ENCODE results near the gene PCED1B. TPM values are rescaled to one million over a fixed set of nuclear protein-coding genes. Genes with fewer than 3 reads are reported as not detected.

The PCED1B gene
- total RNA-seq, 2 experiments from 2014 or later, result 117 to 119 TPM

DNA sequence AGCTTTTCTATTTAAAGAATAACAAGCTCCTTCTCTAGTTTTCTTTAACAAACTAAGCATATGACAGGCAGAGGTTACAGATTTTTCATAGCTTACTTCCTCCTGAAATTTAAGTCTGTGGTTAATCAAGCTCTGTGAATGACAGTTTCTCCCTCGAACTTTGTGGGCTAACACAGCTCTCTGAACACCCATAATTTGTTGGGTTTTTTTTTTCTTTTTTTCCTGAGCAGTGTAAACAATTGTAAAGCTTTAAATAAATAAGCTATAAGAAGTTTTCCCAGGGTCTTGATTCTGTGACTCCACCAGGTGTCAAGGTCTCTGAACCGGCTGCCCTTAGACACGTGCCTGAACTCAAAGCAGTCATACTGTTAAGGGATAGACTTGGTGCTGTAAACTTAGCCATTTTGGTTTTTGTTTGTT lies 128.4 kb downstream of the PCED1B start:
- POLR2A ChIA-PET, result interaction anchor here (0.8 to 14.5 kb wide), 14 partner anchors 9 to 190 kb away, joined by 3 to 170 read pairs (median 4); partner anchors contain the start of genes AMIGO2 and PCED1B
- H3K36me3 Mint-ChIP-seq (ENCODE audit: low read depth), result peaks cover 88% of the 10 kb centered on the region

DNA sequence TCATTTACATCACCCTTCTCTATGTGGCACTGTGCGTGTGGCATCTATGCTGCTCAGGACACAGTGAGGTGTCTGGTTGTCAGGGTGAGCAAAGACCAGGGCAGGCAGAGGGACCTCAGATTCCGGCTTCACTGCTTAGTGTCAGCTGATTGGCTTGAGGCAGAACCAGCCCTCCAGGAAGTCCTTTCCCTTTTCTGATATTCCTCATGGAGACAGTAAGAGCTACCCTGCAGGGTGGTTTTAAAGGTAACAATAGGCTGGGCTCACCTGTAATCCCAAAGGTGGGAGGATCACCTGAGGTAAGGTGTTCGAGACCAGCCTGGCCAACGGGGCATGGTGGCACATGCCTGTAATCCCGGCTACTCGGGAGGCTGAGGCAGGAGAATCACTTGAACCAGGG lies 129.6 kb downstream of the PCED1B start:
- H3K36me3 Mint-ChIP-seq (ENCODE audit: low read depth), result peaks cover 92% of the 10 kb centered on the region
- peaks cover 6% of the 10 kb centered on the region for H3K9me3 Mint-ChIP-seq
- CTCF ChIA-PET, result interaction anchor here (1.3 to 2.0 kb wide), 2 partner anchors 176 to 189 kb away, joined by 3 to 9 read pairs; no protein-coding TSS in a partner anchor
- TF ChIP-seq, protein P1, sequence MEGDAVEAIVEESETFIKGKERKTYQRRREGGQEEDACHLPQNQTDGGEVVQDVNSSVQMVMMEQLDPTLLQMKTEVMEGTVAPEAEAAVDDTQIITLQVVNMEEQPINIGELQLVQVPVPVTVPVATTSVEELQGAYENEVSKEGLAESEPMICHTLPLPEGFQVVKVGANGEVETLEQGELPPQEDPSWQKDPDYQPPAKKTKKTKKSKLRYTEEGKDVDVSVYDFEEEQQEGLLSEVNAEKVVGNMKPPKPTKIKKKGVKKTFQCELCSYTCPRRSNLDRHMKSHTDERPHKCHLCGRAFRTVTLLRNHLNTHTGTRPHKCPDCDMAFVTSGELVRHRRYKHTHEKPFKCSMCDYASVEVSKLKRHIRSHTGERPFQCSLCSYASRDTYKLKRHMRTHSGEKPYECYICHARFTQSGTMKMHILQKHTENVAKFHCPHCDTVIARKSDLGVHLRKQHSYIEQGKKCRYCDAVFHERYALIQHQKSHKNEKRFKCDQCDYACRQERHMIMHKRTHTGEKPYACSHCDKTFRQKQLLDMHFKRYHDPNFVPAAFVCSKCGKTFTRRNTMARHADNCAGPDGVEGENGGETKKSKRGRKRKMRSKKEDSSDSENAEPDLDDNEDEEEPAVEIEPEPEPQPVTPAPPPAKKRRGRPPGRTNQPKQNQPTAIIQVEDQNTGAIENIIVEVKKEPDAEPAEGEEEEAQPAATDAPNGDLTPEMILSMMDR (IDR thresholded peaks at IDR 0.05), result no peak
- peak overlapping the region; percentile 96 for H3K27ac Mint-ChIP-seq
- H3K27me3 Mint-ChIP-seq, result no peaks in the 10 kb centered on the region
- peak overlapping the region; percentile 79 for H3K4me3 Mint-ChIP-seq
- peaks cover 58% of the 10 kb centered on the region for H3K4me1 Mint-ChIP-seq (ENCODE audit: low read depth)
- POLR2A ChIA-PET, result interaction anchor here (2.3 to 14.5 kb wide), 4 partner anchors 8 to 127 kb away, joined by 8 to 170 read pairs (median 81); partner anchors contain the start of genes AMIGO2 and PCED1B
- ATAC-seq (no peak), DNase-seq (no peak)
- intact Hi-C loops (cut with micrococcal nuclease), result loop anchor here (5.0 kb wide), 2 partner anchors 127 to 177 kb away; no protein-coding TSS in a partner anchor

More for the DNA sequence above, 128.4 kb downstream of the PCED1B start:
- Mint-ChIP-seq H3K9me3 (peaks cover 6% of the 10 kb centered on the region), H3K4me1 (ENCODE audit: low read depth) (peaks cover 67% of the 10 kb centered on the region), H3K27me3 (no peaks in the 10 kb centered on the region), H3K4me3 (peak overlapping the region; percentile 79), H3K27ac (peak overlapping the region; percentile 96)
- intact Hi-C loops (cut with micrococcal nuclease), result loop anchor here (5.0 kb wide), 2 partner anchors 126 to 176 kb away; no protein-coding TSS in a partner anchor
- CTCF ChIA-PET, result interaction anchor here (0.8 to 2.9 kb wide), 13 partner anchors 8 to 190 kb away, joined by 3 to 20 read pairs (median 6); partner anchors contain the start of genes AMIGO2 and PCED1B
- peak; percentile 8 for ATAC-seq
- no peak for DNase-seq
- TF ChIP-seq, protein P1 (IDR thresholded peaks at IDR 0.05), result no peak

GRCh38 chr12:47210776-47211175 lies 131.4 kb downstream of the PCED1B start:
- POLR2A ChIA-PET, result interaction anchor here (1.0 to 14.5 kb wide), 13 partner anchors 6 to 187 kb away, joined by 3 to 170 read pairs (median 7); partner anchors contain the start of genes AMIGO2 and PCED1B
- CTCF ChIA-PET, result interaction anchor here (0.9 to 2.0 kb wide), 6 partner anchors 9 to 187 kb away, joined by 3 to 9 read pairs (median 5); no protein-coding TSS in a partner anchor
- Mint-ChIP-seq H3K27me3 (no peaks in the 10 kb centered on the region), H3K27ac (peak overlapping the region; percentile 96), H3K36me3 (ENCODE audit: low read depth) (peaks cover 91% of the 10 kb centered on the region), H3K4me3 (peak overlapping the region; percentile 79), H3K4me1 (ENCODE audit: low read depth) (peaks cover 42% of the 10 kb centered on the region), H3K9me3 (no peaks in the 10 kb centered on the region)
- intact Hi-C loops (cut with micrococcal nuclease), result loop anchor here (10.0 kb wide), 1 partner anchor 604 kb away; the partner anchor contains the start of gene HDAC7
- DNase-seq (no peak), ATAC-seq (no peak)
- TF ChIP-seq, protein P1 (IDR thresholded peaks at IDR 0.05), result no peak

DNA sequence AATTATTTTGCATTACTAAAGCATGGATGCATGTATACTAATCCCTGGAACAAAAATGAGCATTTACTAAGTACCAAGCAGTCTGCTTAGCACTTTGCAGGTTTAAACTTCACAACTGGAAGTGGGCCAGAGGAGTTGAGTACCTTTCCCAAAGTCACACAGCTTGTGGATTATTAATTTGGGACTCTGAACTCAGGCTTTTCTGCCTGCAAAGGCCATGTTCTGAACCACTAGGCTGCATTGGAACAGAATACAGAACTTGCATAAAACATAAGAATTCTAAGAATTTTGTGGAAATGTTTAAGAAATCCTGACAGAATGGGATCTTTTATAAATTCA lies 133.2 kb downstream of the PCED1B start:
- POLR2A ChIA-PET, result interaction anchor here (0.6 to 14.5 kb wide), 18 partner anchors 9 to 195 kb away, joined by 3 to 170 read pairs (median 5); partner anchors contain the start of genes AMIGO2 and PCED1B
- intact Hi-C loops (cut with micrococcal nuclease), result loop anchor here (10.0 kb wide), 1 partner anchor 602 kb away; the partner anchor contains the start of gene HDAC7
- Mint-ChIP-seq H3K4me3 (peak overlapping the region; percentile 79), H3K4me1 (ENCODE audit: low read depth) (peaks cover 23% of the 10 kb centered on the region), H3K9me3 (no peaks in the 10 kb centered on the region), H3K27me3 (no peaks in the 10 kb centered on the region), H3K27ac (peak overlapping the region; percentile 96), H3K36me3 (ENCODE audit: low read depth) (peaks cover 89% of the 10 kb centered on the region)
- DNase-seq (no peak), ATAC-seq (no peak)
- TF ChIP-seq, protein P1 (IDR thresholded peaks at IDR 0.05), result no peak
- CTCF ChIA-PET, result interaction anchor here (0.7 to 3.7 kb wide), 5 partner anchors 14 to 185 kb away, joined by 4 to 19 read pairs (median 6); no protein-coding TSS in a partner anchor
